A549 (cell line): ENCODE results near the gene DNMT3A. TPM values are rescaled to one million over a fixed set of nuclear protein-coding genes. Genes with fewer than 3 reads are reported as not detected.

Experiments used
- ATAC-seq, 2 experiments: fragments of 200-7000 bp in 1 of 2; fragments of >200 bp in 1 of 2; cut with Nextera tagmentation in 1 of 2; cut with Tn5 transposase in 1 of 2; 3 replicates each; pipeline versions ENCODE4 v1.8.0 to v1.9.1; 2018 to 2020; ENCODE audit warnings: mild to moderate bottlenecking in 1 of 2, moderate library complexity in 1 of 2
- CTCF ChIA-PET: fragments of 300-600 bp; sonication (Branson Sonifier 250); formaldehyde crosslinking; extraction: SDS; loops from one replicate; lab custom pipeline; 2021; ENCODE audit warnings: antibody characterized with exemption, inconsistent platforms; lab: Yijun Ruan, JAX
- POLR2A ChIA-PET: fragments of 350-600 bp; formaldehyde crosslinking; extraction: SDS; loops from one replicate; lab custom pipeline; 2021; ENCODE audit warnings: antibody characterized with exemption, inconsistent platforms; lab: Yijun Ruan, JAX
- DNase-seq, 2 experiments: peaks; one replicate each; pipeline versions ENCODE4 v3.0.0 to v3.0.0-alpha.2; 2011 to 2016; ENCODE audit warnings: low read depth in 1 of 2, low spot score in 1 of 2
- FAIRE-seq: peaks from 2 replicates; lab custom pipeline; 2011; peaks lifted over from hg19 to GRCh38; lab: Jason Lieb, UNC
- H3K27ac ChIP-seq, 2 experiments: fragments of >200 bp; sonication (Bioruptor Twin); formaldehyde crosslinking; 3 replicates each; pipeline ENCODE4 v1.5.1; 2016 to 2017
- H3K4me1 ChIP-seq: fragments of >200 bp; sonication (Bioruptor Twin); formaldehyde crosslinking; 3 replicates; pipeline ENCODE4 v1.6.1; 2016
- H3K4me2 ChIP-seq: fragments of >200 bp; sonication (Bioruptor Twin); formaldehyde crosslinking; 3 replicates; pipeline ENCODE4 v1.6.1; 2016
- H3K4me3 ChIP-seq: fragments of >200 bp; sonication (Bioruptor Twin); formaldehyde crosslinking; 3 replicates; pipeline ENCODE4 v1.5.1; 2016
- H3K9me3 ChIP-seq: fragments of >200 bp; sonication (Bioruptor Twin); formaldehyde crosslinking; 3 replicates; pipeline ENCODE4 v1.6.1; 2016
- CBX8 ChIP-seq: fragments of 200-600 bp; sonication (generic); IDR thresholded peaks from 2 replicates; pipeline ENCODE4 v1.6.1; 2016
- ELK1 ChIP-seq: fragments of 150-350 bp; IDR thresholded peaks from 2 replicates; pipeline ENCODE4 v1.6.1; 2014; ENCODE audit warnings: low read depth, mild to moderate bottlenecking, low read length
- HES2 ChIP-seq: fragments of >200 bp; sonication (Bioruptor Twin); formaldehyde crosslinking; IDR thresholded peaks from 2 replicates; pipeline ENCODE4 v1.6.1; 2016
- HOXA7 ChIP-seq: fragments of 250-450 bp; sonication (Bioruptor Pico); IDR thresholded peaks from 2 replicates; pipeline ENCODE4 v1.5.0; 2020; ENCODE audit warnings: mild to moderate bottlenecking, moderate library complexity
- JUN ChIP-seq, 2 experiments: fragments of >200 bp; sonication (Bioruptor Twin); formaldehyde crosslinking; IDR thresholded peaks; 2 replicates in 1 of 2; 3 replicates in 1 of 2; pipeline ENCODE4 v1.6.1; 2016 to 2017
- MAFK ChIP-seq: fragments of 450-650 bp; IDR thresholded peaks from 2 replicates; pipeline ENCODE4 v1.6.1; 2014; ENCODE audit not compliant: partially characterized antibody
- MAX ChIP-seq: IDR thresholded peaks from 2 replicates; pipeline ENCODE4 v1.6.1; 2012
- MYC ChIP-seq: IDR thresholded peaks from 2 replicates; pipeline ENCODE4 v1.6.1; 2012; ENCODE audit warnings: mild to moderate bottlenecking, inconsistent platforms, low read length, improper control_type of control experiment, borderline replicate concordance
- NFE2L2 ChIP-seq: fragments of 150-350 bp; conservative IDR thresholded peaks from 2 replicates; pipeline ENCODE4 v1.6.1; 2014; ENCODE audit warnings: low read length
- NPAS2 ChIP-seq: fragments of 250-450 bp; sonication (Bioruptor Pico); IDR thresholded peaks from 2 replicates; pipeline ENCODE4 v1.8.0; 2022; ENCODE audit warnings: mild to moderate bottlenecking, moderate library complexity, borderline replicate concordance
- NR3C1 ChIP-seq: fragments of >200 bp; sonication (Bioruptor Twin); formaldehyde crosslinking; IDR thresholded peaks from 3 replicates; pipeline ENCODE4 v1.6.1; 2017
- RFX5 ChIP-seq: fragments of 450-650 bp; IDR thresholded peaks from 2 replicates; pipeline ENCODE4 v1.7.1; 2014; ENCODE audit warnings: antibody characterized with exemption, mild to moderate bottlenecking, moderate library complexity
- SREBF2 ChIP-seq: fragments of 450-650 bp; IDR thresholded peaks from 2 replicates; pipeline ENCODE4 v1.6.1; 2014; ENCODE audit warnings: mild to moderate bottlenecking, moderate library complexity
- TFCP2L1 ChIP-seq: fragments of 250-450 bp; sonication (Bioruptor Pico); IDR thresholded peaks from 2 replicates; pipeline ENCODE4 v1.5.0; 2021; ENCODE audit warnings: mild to moderate bottlenecking
- TP53 ChIP-seq: fragments of 250-450 bp; sonication (Bioruptor Pico); IDR thresholded peaks from 2 replicates; pipeline ENCODE4 v1.5.0; 2021; ENCODE audit warnings: mild to moderate bottlenecking, moderate library complexity
- USF2 ChIP-seq: fragments of 450-650 bp; IDR thresholded peaks from 2 replicates; pipeline ENCODE4 v1.6.1; 2014; ENCODE audit warnings: antibody characterized with exemption
- ZFP36 ChIP-seq: fragments of 450-650 bp; IDR thresholded peaks from 2 replicates; pipeline ENCODE4 v1.6.1; 2014; ENCODE audit warnings: borderline replicate concordance; ENCODE audit not compliant: partially characterized antibody
- ZSCAN20 ChIP-seq: fragments of 250-450 bp; sonication (Bioruptor Pico); IDR thresholded peaks from 2 replicates; pipeline ENCODE4 v1.8.0; 2022; ENCODE audit warnings: mild to moderate bottlenecking, moderate library complexity
- WGBS: methylation state at CpG from one replicate; pipeline ENCODE4 v1.1.6; 2017; ENCODE audit errors: missing lambda C conversion rate; 5-methylcytosine and 5-hydroxymethylcytosine counted together
- polyA plus RNA-seq, 4 experiments: library from polyadenylated mRNA; depleted of rRNA in 3 of 4; stranded (reverse); fragments of >200 nt; fragmentation: RNase III in 1 of 4; extraction: RNeasy Plus Mini Kit Qiagen cat#74134 plus additional on column Dnase treatment in 1 of 4; gene quantifications; 2 replicates in 3 of 4; 3 replicates in 1 of 4; pipeline ENCODE4 v1.2.3, GENCODE V29; 2011 to 2017
- TF ChIP-seq, protein P1 (sequence below): IDR thresholded peaks from 2 replicates; pipeline ENCODE4 v1.6.1; 2012
- TF ChIP-seq, protein P2 (sequence below): fragments of 250-450 bp; sonication (Bioruptor Pico); IDR thresholded peaks from 2 replicates; pipeline ENCODE4 v1.5.0; 2020; ENCODE audit warnings: low read depth, mild to moderate bottlenecking, moderate library complexity
- TF ChIP-seq, protein P3 (sequence below): fragments of >200 bp; sonication (Bioruptor Twin); formaldehyde crosslinking; IDR thresholded peaks from 3 replicates; pipeline ENCODE4 v1.5.1; 2016

DNMT3A gene
- polyA plus RNA-seq, 2 of the 4 experiments (the other 2 are of a cell fraction) = 4.4 to 11.9 TPM

DNA sequence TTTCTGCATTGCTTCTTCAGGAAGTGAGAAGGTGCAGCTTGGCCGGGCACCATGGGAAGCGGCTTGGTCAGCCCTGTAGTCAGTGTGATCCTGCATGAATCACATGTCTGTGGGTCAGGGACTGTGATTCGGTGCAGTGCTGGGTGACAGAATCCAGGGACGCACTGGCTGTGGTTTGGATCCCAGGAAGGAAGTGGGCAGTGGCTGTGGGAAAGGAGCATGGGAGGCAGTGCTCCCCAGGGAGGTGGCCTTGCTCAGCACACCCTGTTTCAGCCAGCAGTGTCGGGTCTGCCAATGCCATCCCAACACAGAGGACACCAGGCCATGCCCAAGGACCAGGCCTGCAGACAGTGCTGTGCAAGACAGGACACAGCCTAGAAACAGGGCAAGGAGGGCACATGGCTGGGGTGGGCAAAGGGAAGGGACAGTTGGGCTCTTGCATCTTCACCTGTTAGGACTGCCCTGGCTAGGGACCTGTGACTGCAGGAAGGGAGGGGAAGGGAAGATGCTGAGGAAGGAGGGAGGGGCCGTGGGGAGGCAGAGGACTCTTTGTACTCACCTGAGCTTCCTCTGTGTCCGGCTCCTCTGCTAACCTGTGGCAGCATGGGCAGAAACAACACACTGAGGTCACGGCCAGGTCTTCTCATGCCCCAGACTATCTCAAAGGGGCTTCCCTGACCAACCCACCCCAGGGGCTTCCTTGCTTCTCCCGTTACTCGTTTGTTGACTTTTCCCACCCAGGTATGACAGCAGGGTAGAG lies 37.2 kb upstream of the DNMT3A start:
- H3K9me3 ChIP-seq = no peaks in the 10 kb centered on the region
- FAIRE-seq (no peak), DNase-seq (no peak), ATAC-seq (no peak)
- ChIA-PET CTCF (interaction anchor here (0.6 to 7.7 kb wide), 8 partner anchors 9 to 310 kb away, joined by 3 to 92 read pairs (median 6); partner anchors contain the start of gene DNMT3A), POLR2A (no interaction called here)
- WGBS = 81% methylated on average over 10 of the region's 10 CpGs
- peaks cover 11% of the 10 kb centered on the region for H3K4me1 ChIP-seq
- H3K27ac ChIP-seq = no peak overlapping the region
- H3K4me2 ChIP-seq = no peak overlapping the region
- TF ChIP-seq TFCP2L1 (CRISPR knock-in tag) (no peak), RFX5 (no peak), MYC (no peak), HOXA7 (no peak), NFE2L2 (no peak), MAFK (no peak), ZSCAN20 (CRISPR knock-in tag) (no peak), ELK1 (no peak), JUN (IDR thresholded peaks at IDR 0.05) (no peak), NPAS2 (CRISPR knock-in tag) (no peak), CBX8 (no peak), USF2 (no peak), HES2 (no peak), ZFP36 (no peak), NR3C1 (no peak)
- TF ChIP-seq, protein P1, sequence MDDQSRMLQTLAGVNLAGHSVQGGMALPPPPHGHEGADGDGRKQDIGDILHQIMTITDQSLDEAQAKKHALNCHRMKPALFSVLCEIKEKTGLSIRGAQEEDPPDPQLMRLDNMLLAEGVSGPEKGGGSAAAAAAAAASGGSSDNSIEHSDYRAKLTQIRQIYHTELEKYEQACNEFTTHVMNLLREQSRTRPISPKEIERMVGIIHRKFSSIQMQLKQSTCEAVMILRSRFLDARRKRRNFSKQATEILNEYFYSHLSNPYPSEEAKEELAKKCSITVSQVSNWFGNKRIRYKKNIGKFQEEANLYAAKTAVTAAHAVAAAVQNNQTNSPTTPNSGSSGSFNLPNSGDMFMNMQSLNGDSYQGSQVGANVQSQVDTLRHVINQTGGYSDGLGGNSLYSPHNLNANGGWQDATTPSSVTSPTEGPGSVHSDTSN = no peak
- TF ChIP-seq, protein P2, sequence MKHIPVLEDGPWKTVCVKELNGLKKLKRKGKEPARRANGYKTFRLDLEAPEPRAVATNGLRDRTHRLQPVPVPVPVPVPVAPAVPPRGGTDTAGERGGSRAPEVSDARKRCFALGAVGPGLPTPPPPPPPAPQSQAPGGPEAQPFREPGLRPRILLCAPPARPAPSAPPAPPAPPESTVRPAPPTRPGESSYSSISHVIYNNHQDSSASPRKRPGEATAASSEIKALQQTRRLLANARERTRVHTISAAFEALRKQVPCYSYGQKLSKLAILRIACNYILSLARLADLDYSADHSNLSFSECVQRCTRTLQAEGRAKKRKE (CRISPR knock-in tag) = no peak
- TF ChIP-seq, protein P3, sequence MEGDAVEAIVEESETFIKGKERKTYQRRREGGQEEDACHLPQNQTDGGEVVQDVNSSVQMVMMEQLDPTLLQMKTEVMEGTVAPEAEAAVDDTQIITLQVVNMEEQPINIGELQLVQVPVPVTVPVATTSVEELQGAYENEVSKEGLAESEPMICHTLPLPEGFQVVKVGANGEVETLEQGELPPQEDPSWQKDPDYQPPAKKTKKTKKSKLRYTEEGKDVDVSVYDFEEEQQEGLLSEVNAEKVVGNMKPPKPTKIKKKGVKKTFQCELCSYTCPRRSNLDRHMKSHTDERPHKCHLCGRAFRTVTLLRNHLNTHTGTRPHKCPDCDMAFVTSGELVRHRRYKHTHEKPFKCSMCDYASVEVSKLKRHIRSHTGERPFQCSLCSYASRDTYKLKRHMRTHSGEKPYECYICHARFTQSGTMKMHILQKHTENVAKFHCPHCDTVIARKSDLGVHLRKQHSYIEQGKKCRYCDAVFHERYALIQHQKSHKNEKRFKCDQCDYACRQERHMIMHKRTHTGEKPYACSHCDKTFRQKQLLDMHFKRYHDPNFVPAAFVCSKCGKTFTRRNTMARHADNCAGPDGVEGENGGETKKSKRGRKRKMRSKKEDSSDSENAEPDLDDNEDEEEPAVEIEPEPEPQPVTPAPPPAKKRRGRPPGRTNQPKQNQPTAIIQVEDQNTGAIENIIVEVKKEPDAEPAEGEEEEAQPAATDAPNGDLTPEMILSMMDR = no peak
- TF ChIP-seq, all 56 proteins: peak for 0
- H3K4me3 ChIP-seq = no peak overlapping the region

GRCh38 chr2:25377822-25378421 lies 36.2 kb upstream of the DNMT3A start:
- FAIRE-seq (no peak), DNase-seq (no peak), ATAC-seq (no peak)
- H3K4me3 ChIP-seq = no peak overlapping the region
- H3K4me2 ChIP-seq = no peak overlapping the region
- H3K4me1 ChIP-seq = peaks cover 11% of the 10 kb centered on the region
- TF ChIP-seq, protein P3 = no peak
- TF ChIP-seq NPAS2 (CRISPR knock-in tag) = no peak
- no peak for TF ChIP-seq MAX
- no peak for TF ChIP-seq SREBF2
- no peak for TF ChIP-seq TP53 (CRISPR knock-in tag)
- 91% methylated on average over 22 of the region's 22 CpGs for WGBS
- POLR2A ChIA-PET = no interaction called here
- H3K9me3 ChIP-seq = no peaks in the 10 kb centered on the region
- H3K27ac ChIP-seq = no peak overlapping the region
- CTCF ChIA-PET = interaction anchor here (0.7 to 7.7 kb wide), 24 partner anchors 10 to 220 kb away, joined by 3 to 92 read pairs (median 4); partner anchors contain the start of gene DNMT3A
